ENCODE measurements around the gene ZNF665.

DNA sequence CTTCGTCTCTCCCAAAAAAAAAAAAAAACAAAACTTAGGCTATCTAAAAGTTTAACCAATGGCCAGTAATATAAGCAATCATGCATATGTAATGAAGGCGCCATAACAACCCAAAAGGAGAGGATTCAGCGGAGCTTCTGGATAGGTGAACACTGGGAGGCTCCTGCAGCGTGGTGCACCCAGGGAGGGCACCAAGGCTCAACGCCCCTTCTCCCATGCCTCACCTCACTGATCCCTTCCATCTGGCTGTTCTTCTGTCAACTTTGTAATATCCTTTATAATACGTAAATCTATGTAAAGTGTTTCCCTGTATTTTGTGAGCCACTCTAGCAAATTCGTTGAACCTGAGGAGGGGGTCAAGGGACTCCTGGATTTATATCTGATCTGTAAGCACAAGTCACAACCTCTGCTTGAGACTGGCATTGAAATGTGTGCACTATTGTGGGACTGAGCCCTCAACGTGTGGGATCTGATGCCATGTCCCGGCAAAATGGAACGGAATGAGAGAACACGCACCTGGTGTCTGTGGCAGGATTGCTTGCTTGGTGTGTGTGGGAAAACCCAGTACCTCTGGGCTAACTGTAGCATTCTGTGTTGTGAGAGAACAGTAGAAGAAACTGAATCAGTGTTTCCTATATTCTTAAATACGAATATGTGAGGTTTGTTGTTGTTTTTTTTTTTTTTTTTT lies 521 bp upstream of the ZNF665 start:
- TF ChIP-seq, protein P1, sequence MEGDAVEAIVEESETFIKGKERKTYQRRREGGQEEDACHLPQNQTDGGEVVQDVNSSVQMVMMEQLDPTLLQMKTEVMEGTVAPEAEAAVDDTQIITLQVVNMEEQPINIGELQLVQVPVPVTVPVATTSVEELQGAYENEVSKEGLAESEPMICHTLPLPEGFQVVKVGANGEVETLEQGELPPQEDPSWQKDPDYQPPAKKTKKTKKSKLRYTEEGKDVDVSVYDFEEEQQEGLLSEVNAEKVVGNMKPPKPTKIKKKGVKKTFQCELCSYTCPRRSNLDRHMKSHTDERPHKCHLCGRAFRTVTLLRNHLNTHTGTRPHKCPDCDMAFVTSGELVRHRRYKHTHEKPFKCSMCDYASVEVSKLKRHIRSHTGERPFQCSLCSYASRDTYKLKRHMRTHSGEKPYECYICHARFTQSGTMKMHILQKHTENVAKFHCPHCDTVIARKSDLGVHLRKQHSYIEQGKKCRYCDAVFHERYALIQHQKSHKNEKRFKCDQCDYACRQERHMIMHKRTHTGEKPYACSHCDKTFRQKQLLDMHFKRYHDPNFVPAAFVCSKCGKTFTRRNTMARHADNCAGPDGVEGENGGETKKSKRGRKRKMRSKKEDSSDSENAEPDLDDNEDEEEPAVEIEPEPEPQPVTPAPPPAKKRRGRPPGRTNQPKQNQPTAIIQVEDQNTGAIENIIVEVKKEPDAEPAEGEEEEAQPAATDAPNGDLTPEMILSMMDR (IDR thresholded peaks at IDR 0.05; ENCODE audit: insufficient read depth, low read depth, low read length) = no peak
- TF ChIP-seq EZH2 (IDR thresholded peaks at IDR 0.05; ENCODE audit: insufficient read depth, low read length) = no peak
